SJCRH30 (cell line): Measurements from ENCODE around the gene SPINDOC. TPM values are rescaled to one million over a fixed set of nuclear protein-coding genes. Genes with fewer than 3 reads are reported as not detected.

ENCODE experiments used
- DNase-seq, 2 experiments: peaks; one replicate each; pipeline ENCODE4 v3.0.0-alpha.2; 2015 to 2020
- H3K27ac ChIP-seq: fragments of 250-450 bp; sonication (Bioruptor Pico); 2 replicates; pipeline ENCODE4 v1.5.1; 2020; ENCODE audit warnings: mild to moderate bottlenecking, moderate library complexity
- H3K27me3 ChIP-seq: fragments of 250-450 bp; sonication (Bioruptor Pico); 2 replicates; pipeline ENCODE4 v1.5.1; 2020; ENCODE audit warnings: mild to moderate bottlenecking, moderate library complexity
- H3K36me3 ChIP-seq: fragments of 250-450 bp; sonication (Bioruptor Pico); 2 replicates; pipeline ENCODE4 v1.5.1; 2020; ENCODE audit warnings: mild to moderate bottlenecking, moderate library complexity
- H3K4me1 ChIP-seq: fragments of 250-450 bp; sonication (Bioruptor Pico); 2 replicates; pipeline ENCODE4 v1.5.1; 2020; ENCODE audit warnings: mild to moderate bottlenecking, moderate library complexity
- H3K4me3 ChIP-seq: fragments of 250-450 bp; sonication (Bioruptor Pico); 2 replicates; pipeline ENCODE4 v1.5.1; 2020; ENCODE audit warnings: mild to moderate bottlenecking, moderate library complexity
- H3K9me3 ChIP-seq: fragments of 250-450 bp; sonication (Bioruptor Pico); replicated peaks from 2 replicates; pipeline ENCODE4 v1.5.1; 2020; ENCODE audit warnings: mild to moderate bottlenecking, moderate library complexity
- total RNA-seq: library from RNA; depleted of rRNA; stranded (reverse); fragments of >200 nt; shearing (Covaris generic); gene quantifications from 2 replicates; pipeline ENCODE4 v1.2.3, GENCODE V29; 2014; rRNA removed

SPINDOC gene
- 61.6 and 63.7 TPM in 2 replicates for total RNA-seq

- Histone ChIP-seq H3K36me3 (peaks cover 28% of the 10 kb centered on the region), H3K9me3 (no peaks in the 10 kb centered on the region), H3K27ac (peak within 1 kb of the TSS; percentile 63), H3K4me1 (peaks cover 5% of the 10 kb centered on the region; the same call in 1 of the 2 replicates), H3K4me3 (peak within 1 kb of the TSS; percentile 97), H3K27me3 (no peaks in the 10 kb centered on the region)
- DNase-seq, result peak; percentile 78 to 84
Measured at GRCh38 chr11:63813035-63813562, at the start of gene SPINDOC. Gene SPINDOC, plus strand, starts transcription at chr11:63813456. Its CDS starts 231 bp downstream, at chr11:63813687.

- peaks cover 22% of the 10 kb centered on the region for H3K36me3 ChIP-seq
- H3K4me3 ChIP-seq, result no peak overlapping the region
- no peak overlapping the region for H3K27ac ChIP-seq
- H3K27me3 ChIP-seq, result no peaks in the 10 kb centered on the region
- no peak for DNase-seq
- H3K4me1 ChIP-seq, result peaks cover 7% of the 10 kb centered on the region; the same call in 1 of the 2 replicates
- H3K9me3 ChIP-seq, result no peaks in the 10 kb centered on the region
Measured at GRCh38 chr11:63763496-63764339, 49.5 kb upstream of the SPINDOC start.

- no peak for DNase-seq
- Histone ChIP-seq H3K36me3 (peaks cover 22% of the 10 kb centered on the region), H3K4me1 (peaks cover 7% of the 10 kb centered on the region; the same call in 1 of the 2 replicates), H3K27ac (no peak overlapping the region), H3K4me3 (no peak overlapping the region), H3K9me3 (no peaks in the 10 kb centered on the region), H3K27me3 (no peaks in the 10 kb centered on the region)
Measured at GRCh38 chr11:63764340-63764678, 48.9 kb upstream of the SPINDOC start.

GRCh38 chr11:63764679-63765647 is 48.3 kb upstream of the SPINDOC start:
- peaks cover 7% of the 10 kb centered on the region; the same call in 1 of the 2 replicates for H3K4me1 ChIP-seq
- no peak overlapping the region for H3K27ac ChIP-seq
- H3K4me3 ChIP-seq, result no peak overlapping the region
- no peaks in the 10 kb centered on the region for H3K27me3 ChIP-seq
- no peaks in the 10 kb centered on the region for H3K9me3 ChIP-seq
- peaks cover 21% of the 10 kb centered on the region for H3K36me3 ChIP-seq
- DNase-seq, result no peak

GRCh38 chr11:63765688-63766241 is 47.5 kb upstream of the SPINDOC start:
- Histone ChIP-seq H3K9me3 (no peaks in the 10 kb centered on the region), H3K27me3 (peaks cover 3% of the 10 kb centered on the region; the same call in 1 of the 2 replicates), H3K4me1 (peaks cover 7% of the 10 kb centered on the region; the same call in 1 of the 2 replicates), H3K4me3 (no peak overlapping the region), H3K36me3 (peaks cover 15% of the 10 kb centered on the region), H3K27ac (no peak overlapping the region)
- no peak for DNase-seq

- Histone ChIP-seq H3K4me1 (peaks cover 7% of the 10 kb centered on the region; the same call in 1 of the 2 replicates), H3K27ac (no peak overlapping the region), H3K36me3 (peaks cover 14% of the 10 kb centered on the region), H3K4me3 (peak overlapping the region; percentile 96; the same call in 1 of the 2 replicates), H3K27me3 (peaks cover 4% of the 10 kb centered on the region; the same call in 1 of the 2 replicates), H3K9me3 (no peaks in the 10 kb centered on the region)
- no peak for DNase-seq
Measured at GRCh38 chr11:63766531-63767235, 46.6 kb upstream of the SPINDOC start.

- no peak for DNase-seq
- peaks cover 4% of the 10 kb centered on the region; the same call in 1 of the 2 replicates for H3K27me3 ChIP-seq
- H3K36me3 ChIP-seq, result peaks cover 9% of the 10 kb centered on the region
- H3K9me3 ChIP-seq, result no peaks in the 10 kb centered on the region
- H3K4me1 ChIP-seq, result peaks cover 7% of the 10 kb centered on the region; the same call in 1 of the 2 replicates
- H3K27ac ChIP-seq, result peak overlapping the region; percentile 42; the same call in 1 of the 2 replicates
- peak overlapping the region; percentile 96 for H3K4me3 ChIP-seq
Measured at GRCh38 chr11:63767267-63767564, 46.0 kb upstream of the SPINDOC start.

- Histone ChIP-seq H3K27ac (peak overlapping the region; percentile 42), H3K9me3 (no peaks in the 10 kb centered on the region), H3K4me1 (peaks cover 7% of the 10 kb centered on the region; the same call in 1 of the 2 replicates), H3K27me3 (peaks cover 4% of the 10 kb centered on the region; the same call in 1 of the 2 replicates), H3K36me3 (peaks cover 6% of the 10 kb centered on the region; the same call in 1 of the 2 replicates), H3K4me3 (peak overlapping the region; percentile 96)
- DNase-seq, result peak; percentile 55 to 77
Measured at GRCh38 chr11:63767565-63768236, 45.6 kb upstream of the SPINDOC start.

- Histone ChIP-seq H3K27ac (peak within 1 kb of the TSS; percentile 42), H3K27me3 (peaks cover 4% of the 10 kb centered on the region; the same call in 1 of the 2 replicates), H3K4me3 (peak within 1 kb of the TSS; percentile 96), H3K4me1 (peaks cover 7% of the 10 kb centered on the region; the same call in 1 of the 2 replicates), H3K9me3 (no peaks in the 10 kb centered on the region), H3K36me3 (peaks cover 6% of the 10 kb centered on the region; the same call in 1 of the 2 replicates)
- peak; percentile 68 to 78 for DNase-seq
Measured at GRCh38 chr11:63768237-63769041, 44.8 kb upstream of the SPINDOC start, which contains the start of gene ZFTA. Gene ZFTA, minus strand, starts transcription at chr11:63768775. Its CDS starts 153 bp downstream, at chr11:63768622.

- peak in 1 of 2 experiments; percentile 38 for DNase-seq
- peaks cover 6% of the 10 kb centered on the region; the same call in 1 of the 2 replicates for H3K36me3 ChIP-seq
- H3K9me3 ChIP-seq, result no peaks in the 10 kb centered on the region
- peaks cover 7% of the 10 kb centered on the region; the same call in 1 of the 2 replicates for H3K4me1 ChIP-seq
- H3K27me3 ChIP-seq, result peaks cover 4% of the 10 kb centered on the region; the same call in 1 of the 2 replicates
- H3K4me3 ChIP-seq, result peak overlapping the region; percentile 96
- no peak overlapping the region for H3K27ac ChIP-seq
Measured at GRCh38 chr11:63769042-63769713, 44.1 kb upstream of the SPINDOC start.

GRCh38 chr11:63769714-63770455 is 43.4 kb upstream of the SPINDOC start:
- peaks cover 4% of the 10 kb centered on the region; the same call in 1 of the 2 replicates for H3K27me3 ChIP-seq
- H3K36me3 ChIP-seq, result peaks cover under 1% of the 10 kb centered on the region; the same call in 1 of the 2 replicates
- H3K4me1 ChIP-seq, result peaks cover 7% of the 10 kb centered on the region; the same call in 1 of the 2 replicates
- H3K4me3 ChIP-seq, result peak overlapping the region; percentile 96
- DNase-seq, result peak; percentile 36 to 53
- H3K27ac ChIP-seq, result no peak overlapping the region
- H3K9me3 ChIP-seq, result no peaks in the 10 kb centered on the region
